SK-N-SH (cell line): ENCODE results near the gene SPSB3. TPM values are rescaled to one million over a fixed set of nuclear protein-coding genes. Genes with fewer than 3 reads are reported as not detected.

Experiments
- CTCF ChIA-PET: fragments of 300-600, 350-600 bp; formaldehyde crosslinking; extraction: SDS; loops from one replicate; lab custom pipeline; 2021; lab: Yijun Ruan, JAX
- POLR2A ChIA-PET: fragments of 350-600 bp; sonication (Branson Sonifier 250); formaldehyde crosslinking; extraction: SDS; loops from one replicate; lab custom pipeline; 2020; ENCODE audit warnings: antibody characterized with exemption, inconsistent platforms; lab: Yijun Ruan, JAX
- DNase-seq: peaks from one replicate; pipeline ENCODE4 v3.0.0; 2012
- H2AFZ ChIP-seq: fragments of 200-600 bp; sonication (generic); 2 replicates; pipeline ENCODE4 v1.8.1; 2016; ENCODE audit warnings: antibody characterized with exemption, mild to moderate bottlenecking, low read depth
- H3F3A ChIP-seq: fragments of 200-600 bp; sonication (generic); replicated peaks from 2 replicates; pipeline ENCODE3; 2016; ENCODE audit warnings: antibody characterized with exemption, mild to moderate bottlenecking; ENCODE audit not compliant: insufficient read depth
- H3K27ac ChIP-seq, 2 experiments: fragments of 200-500 bp in 1 of 2; fragments of 200-600 bp in 1 of 2; sonication (Bioruptor generic) in 1 of 2; sonication (generic), shearing (Covaris generic) in 1 of 2; 2 replicates each; pipeline versions ENCODE4 v1.5.1 to v1.6.1; 2014 to 2016; ENCODE audit warnings: low read depth in 2 of 2, inconsistent platforms in 1 of 2, low read length in 1 of 2, mild to moderate bottlenecking in 1 of 2, mixed read lengths in 1 of 2
- H3K27me3 ChIP-seq: fragments of 200-600 bp; sonication (generic), shearing (Covaris generic); 2 replicates; pipeline ENCODE4 v1.6.1; 2016; ENCODE audit warnings: mixed run types; ENCODE audit not compliant: insufficient read depth
- H3K36me3 ChIP-seq, 2 experiments: fragments of 200-500 bp in 1 of 2; fragments of 200-600 bp in 1 of 2; sonication (Bioruptor generic) in 1 of 2; sonication (generic) in 1 of 2; replicated peaks in 1 of 2; 2 replicates each; pipeline versions ENCODE3 to v1.5.1; 2014 to 2016; ENCODE audit warnings: low read length in 1 of 2, mild to moderate bottlenecking in 1 of 2; ENCODE audit not compliant: insufficient read depth in 2 of 2, control insufficient read depth in 1 of 2
- H3K4me1 ChIP-seq, 2 experiments: fragments of 200-500 bp in 1 of 2; fragments of 200-600 bp in 1 of 2; sonication (Bioruptor generic) in 1 of 2; sonication (generic), shearing (Covaris generic) in 1 of 2; 2 replicates each; pipeline versions ENCODE4 v1.5.1 to v1.6.1; 2014 to 2016; ENCODE audit warnings: low read depth in 1 of 2, low read length in 1 of 2, mixed run types in 1 of 2; ENCODE audit not compliant: insufficient read depth in 2 of 2, control insufficient read depth in 1 of 2
- H3K4me2 ChIP-seq: fragments of 200-600 bp; sonication (generic), shearing (Covaris generic); 2 replicates; pipeline ENCODE4 v1.6.1; 2017; ENCODE audit warnings: mixed run types
- H3K4me3 ChIP-seq, 2 experiments: fragments of 200-500 bp in 1 of 2; fragments of 200-600 bp in 1 of 2; sonication (Bioruptor generic) in 1 of 2; sonication (generic), shearing (Covaris generic) in 1 of 2; 2 replicates each; pipeline versions ENCODE4 v1.5.1 to v1.8.1; 2014 to 2016; ENCODE audit warnings: low read depth in 2 of 2, inconsistent platforms in 1 of 2, low read length in 1 of 2, mild to moderate bottlenecking in 1 of 2, mixed read lengths in 1 of 2, moderate library complexity in 1 of 2
- H3K79me2 ChIP-seq: fragments of 200-600 bp; sonication (generic); 2 replicates; pipeline ENCODE4 v1.8.1; 2017; ENCODE audit warnings: mild to moderate bottlenecking; ENCODE audit not compliant: insufficient read depth
- H3K9ac ChIP-seq: fragments of 200-600 bp; sonication (generic); 2 replicates; pipeline ENCODE4 v1.6.1; 2017; ENCODE audit warnings: mixed run types
- H3K9me2 ChIP-seq: fragments of 200-600 bp; sonication (generic); 2 replicates; pipeline ENCODE4 v1.6.1; 2017; ENCODE audit warnings: mixed run types
- H3K9me3 ChIP-seq: fragments of 200-600 bp; sonication (generic); 2 replicates; pipeline ENCODE4 v1.6.1; 2017; ENCODE audit warnings: mixed run types, mild to moderate bottlenecking, moderate library complexity
- H4K20me1 ChIP-seq: fragments of 200-600 bp; sonication (generic); 2 replicates; pipeline ENCODE4 v1.6.1; 2017; ENCODE audit warnings: mild to moderate bottlenecking, mixed run types; ENCODE audit not compliant: insufficient read depth
- ELF1 ChIP-seq: IDR thresholded peaks from 2 replicates; pipeline ENCODE4 v1.4.0; 2012
- EP300 ChIP-seq, 2 experiments: IDR thresholded peaks; 2 replicates each; pipeline versions ENCODE4 v1.4.0 to v1.6.1; 2012; ENCODE audit warnings: borderline replicate concordance in 1 of 2, low read depth in 1 of 2, low read length in 1 of 2
- EZH2phosphoT487 ChIP-seq: fragments of 200-600 bp; sonication (generic); IDR thresholded peaks from 2 replicates; pipeline ENCODE4 v1.6.1; 2017; ENCODE audit warnings: low read depth, mixed run types, mild to moderate bottlenecking, antibody characterized with exemption, moderate library complexity, borderline replicate concordance
- FOXM1 ChIP-seq: IDR thresholded peaks from 2 replicates; pipeline ENCODE4 v1.4.0; 2012; ENCODE audit warnings: low read depth, mild to moderate bottlenecking
- GATA2 ChIP-seq: sonication (generic); formaldehyde crosslinking; IDR thresholded peaks from 2 replicates; pipeline ENCODE4 v1.5.0; 2020; ENCODE audit warnings: mild to moderate bottlenecking, missing genetic modification reagents
- JUND ChIP-seq: IDR thresholded peaks from 2 replicates; pipeline ENCODE4 v1.4.0; 2012
- MEF2A ChIP-seq: IDR thresholded peaks from 2 replicates; pipeline ENCODE4 v1.4.0; 2012; ENCODE audit warnings: low read depth, borderline replicate concordance
- MXI1 ChIP-seq: IDR thresholded peaks from 2 replicates; pipeline ENCODE4 v1.6.1; 2012; ENCODE audit warnings: mild to moderate bottlenecking, low read depth, low read length, improper control_type of control experiment
- NRF1 ChIP-seq: IDR thresholded peaks from 2 replicates; pipeline ENCODE4 v1.6.1; 2012; ENCODE audit warnings: low read depth, mild to moderate bottlenecking, low read length
- RAD21 ChIP-seq: IDR thresholded peaks from 2 replicates; pipeline ENCODE4 v1.6.1; 2012; ENCODE audit warnings: mild to moderate bottlenecking, low read length
- SIN3A ChIP-seq: IDR thresholded peaks from 2 replicates; pipeline ENCODE4 v1.6.1; 2012; ENCODE audit warnings: low read depth, mild to moderate bottlenecking, low read length, moderate library complexity, borderline replicate concordance
- SMC3 ChIP-seq: IDR thresholded peaks from 2 replicates; pipeline ENCODE4 v1.6.1; 2012; ENCODE audit warnings: low read depth, low read length, improper control_type of control experiment
- TAF1 ChIP-seq: IDR thresholded peaks from 2 replicates; pipeline ENCODE4 v1.6.1; 2012; ENCODE audit warnings: low read depth, mild to moderate bottlenecking, low read length, moderate library complexity, borderline replicate concordance
- TEAD4 ChIP-seq: IDR thresholded peaks from 2 replicates; pipeline ENCODE4 v1.4.0; 2012; ENCODE audit warnings: mild to moderate bottlenecking, borderline replicate concordance; ENCODE audit not compliant: insufficient read depth
- YY1 ChIP-seq: IDR thresholded peaks from 2 replicates; pipeline ENCODE4 v1.4.0; 2012; ENCODE audit warnings: low read depth, mild to moderate bottlenecking
- WGBS: methylation state at CpG from one replicate; pipeline ENCODE4 v1.1.6; 2017; ENCODE audit warnings: low lambda C conversion rate; 5-methylcytosine and 5-hydroxymethylcytosine counted together
- polyA plus RNA-seq, 3 experiments: library from polyadenylated mRNA; depleted of rRNA; stranded (reverse); fragments of >200 nt; gene quantifications; 2 replicates each; pipeline ENCODE4 v1.2.3, GENCODE V29; 2012
- TF ChIP-seq, protein P1 (sequence below): IDR thresholded peaks from 2 replicates; pipeline ENCODE4 v1.4.0; 2012; ENCODE audit warnings: low read depth, borderline replicate concordance
- TF ChIP-seq, protein P2 (sequence below): fragments of 200-600 bp; sonication (generic); IDR thresholded peaks from 2 replicates; pipeline ENCODE4 v1.6.1; 2017; ENCODE audit warnings: antibody characterized with exemption, mild to moderate bottlenecking, moderate library complexity
- TF ChIP-seq, protein P3 (sequence below): IDR thresholded peaks from 2 replicates; pipeline ENCODE4 v1.6.1; 2012; ENCODE audit warnings: mild to moderate bottlenecking, low read depth, low read length, moderate library complexity
- TF ChIP-seq, protein P4 (sequence below): IDR thresholded peaks from 2 replicates; pipeline ENCODE4 v1.4.0; 2012; ENCODE audit warnings: low read depth
- TF ChIP-seq, protein P5 (sequence below): IDR thresholded peaks from 2 replicates; pipeline ENCODE4; 2012

The SPSB3 gene
- polyA plus RNA-seq, 1 of the 3 experiments (the other 2 are of a cell fraction) = 40.6 TPM

DNA sequence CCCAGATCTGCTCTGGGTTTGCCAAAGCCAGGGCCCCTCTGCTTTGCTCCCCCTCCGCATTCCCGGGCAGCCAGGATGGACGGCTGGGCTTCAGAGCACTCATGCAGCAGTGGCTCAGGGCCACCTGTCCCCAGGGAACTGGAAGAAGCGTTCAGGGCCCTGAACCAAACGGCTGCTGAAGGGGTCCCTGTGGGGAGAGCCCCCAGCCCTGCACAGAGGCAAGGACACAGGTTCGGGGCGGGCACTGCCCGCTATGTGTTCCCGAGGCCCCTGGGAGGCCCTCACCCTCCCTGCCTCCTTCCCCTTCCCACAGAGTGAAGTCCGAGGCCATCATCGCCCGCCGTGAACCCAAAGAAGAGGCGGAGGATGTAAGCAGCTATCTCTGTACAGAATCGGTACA lies 21.5 kb downstream of the SPSB3 start:
- CTCF ChIA-PET = interaction anchor here (0.9 to 1.0 kb wide), 2 partner anchors 13 to 35 kb away, joined by 3 read pairs; no protein-coding TSS in a partner anchor
- no peak overlapping the region for H3K9ac ChIP-seq
- POLR2A ChIA-PET = no interaction called here
- H3K4me2 ChIP-seq = no peak overlapping the region
- H3K9me3 ChIP-seq = no peaks in the 10 kb centered on the region
- WGBS = 88% methylated on average over 9 of the region's 15 CpGs
- no peaks in the 10 kb centered on the region for H4K20me1 ChIP-seq
- no peaks in the 10 kb centered on the region for H3K27me3 ChIP-seq
- no peaks in the 10 kb centered on the region for H3K4me1 ChIP-seq
- no peaks in the 10 kb centered on the region for H3K9me2 ChIP-seq
- TF ChIP-seq MXI1 (no peak), ELF1 (no peak), SIN3A (no peak), FOXM1 (no peak), EZH2phosphoT487 (no peak), MEF2A (no peak), JUND (no peak), TEAD4 (no peak), TAF1 (no peak), EP300 (IDR thresholded peaks at IDR 0.05; ENCODE audit: borderline replicate concordance in 1 of 2, low read depth in 1 of 2, low read length in 1 of 2) (no peak), NRF1 (no peak), YY1 (no peak), RAD21 (no peak), GATA2 (CRISPR knock-in tag) (no peak), SMC3 (no peak)
- TF ChIP-seq, protein P1, sequence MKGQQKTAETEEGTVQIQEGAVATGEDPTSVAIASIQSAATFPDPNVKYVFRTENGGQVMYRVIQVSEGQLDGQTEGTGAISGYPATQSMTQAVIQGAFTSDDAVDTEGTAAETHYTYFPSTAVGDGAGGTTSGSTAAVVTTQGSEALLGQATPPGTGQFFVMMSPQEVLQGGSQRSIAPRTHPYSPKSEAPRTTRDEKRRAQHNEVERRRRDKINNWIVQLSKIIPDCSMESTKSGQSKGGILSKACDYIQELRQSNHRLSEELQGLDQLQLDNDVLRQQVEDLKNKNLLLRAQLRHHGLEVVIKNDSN = no peak
- TF ChIP-seq, protein P2, sequence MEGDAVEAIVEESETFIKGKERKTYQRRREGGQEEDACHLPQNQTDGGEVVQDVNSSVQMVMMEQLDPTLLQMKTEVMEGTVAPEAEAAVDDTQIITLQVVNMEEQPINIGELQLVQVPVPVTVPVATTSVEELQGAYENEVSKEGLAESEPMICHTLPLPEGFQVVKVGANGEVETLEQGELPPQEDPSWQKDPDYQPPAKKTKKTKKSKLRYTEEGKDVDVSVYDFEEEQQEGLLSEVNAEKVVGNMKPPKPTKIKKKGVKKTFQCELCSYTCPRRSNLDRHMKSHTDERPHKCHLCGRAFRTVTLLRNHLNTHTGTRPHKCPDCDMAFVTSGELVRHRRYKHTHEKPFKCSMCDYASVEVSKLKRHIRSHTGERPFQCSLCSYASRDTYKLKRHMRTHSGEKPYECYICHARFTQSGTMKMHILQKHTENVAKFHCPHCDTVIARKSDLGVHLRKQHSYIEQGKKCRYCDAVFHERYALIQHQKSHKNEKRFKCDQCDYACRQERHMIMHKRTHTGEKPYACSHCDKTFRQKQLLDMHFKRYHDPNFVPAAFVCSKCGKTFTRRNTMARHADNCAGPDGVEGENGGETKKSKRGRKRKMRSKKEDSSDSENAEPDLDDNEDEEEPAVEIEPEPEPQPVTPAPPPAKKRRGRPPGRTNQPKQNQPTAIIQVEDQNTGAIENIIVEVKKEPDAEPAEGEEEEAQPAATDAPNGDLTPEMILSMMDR = no peak
- TF ChIP-seq, protein P3, sequence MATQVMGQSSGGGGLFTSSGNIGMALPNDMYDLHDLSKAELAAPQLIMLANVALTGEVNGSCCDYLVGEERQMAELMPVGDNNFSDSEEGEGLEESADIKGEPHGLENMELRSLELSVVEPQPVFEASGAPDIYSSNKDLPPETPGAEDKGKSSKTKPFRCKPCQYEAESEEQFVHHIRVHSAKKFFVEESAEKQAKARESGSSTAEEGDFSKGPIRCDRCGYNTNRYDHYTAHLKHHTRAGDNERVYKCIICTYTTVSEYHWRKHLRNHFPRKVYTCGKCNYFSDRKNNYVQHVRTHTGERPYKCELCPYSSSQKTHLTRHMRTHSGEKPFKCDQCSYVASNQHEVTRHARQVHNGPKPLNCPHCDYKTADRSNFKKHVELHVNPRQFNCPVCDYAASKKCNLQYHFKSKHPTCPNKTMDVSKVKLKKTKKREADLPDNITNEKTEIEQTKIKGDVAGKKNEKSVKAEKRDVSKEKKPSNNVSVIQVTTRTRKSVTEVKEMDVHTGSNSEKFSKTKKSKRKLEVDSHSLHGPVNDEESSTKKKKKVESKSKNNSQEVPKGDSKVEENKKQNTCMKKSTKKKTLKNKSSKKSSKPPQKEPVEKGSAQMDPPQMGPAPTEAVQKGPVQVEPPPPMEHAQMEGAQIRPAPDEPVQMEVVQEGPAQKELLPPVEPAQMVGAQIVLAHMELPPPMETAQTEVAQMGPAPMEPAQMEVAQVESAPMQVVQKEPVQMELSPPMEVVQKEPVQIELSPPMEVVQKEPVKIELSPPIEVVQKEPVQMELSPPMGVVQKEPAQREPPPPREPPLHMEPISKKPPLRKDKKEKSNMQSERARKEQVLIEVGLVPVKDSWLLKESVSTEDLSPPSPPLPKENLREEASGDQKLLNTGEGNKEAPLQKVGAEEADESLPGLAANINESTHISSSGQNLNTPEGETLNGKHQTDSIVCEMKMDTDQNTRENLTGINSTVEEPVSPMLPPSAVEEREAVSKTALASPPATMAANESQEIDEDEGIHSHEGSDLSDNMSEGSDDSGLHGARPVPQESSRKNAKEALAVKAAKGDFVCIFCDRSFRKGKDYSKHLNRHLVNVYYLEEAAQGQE = no peak
- TF ChIP-seq, protein P4, sequence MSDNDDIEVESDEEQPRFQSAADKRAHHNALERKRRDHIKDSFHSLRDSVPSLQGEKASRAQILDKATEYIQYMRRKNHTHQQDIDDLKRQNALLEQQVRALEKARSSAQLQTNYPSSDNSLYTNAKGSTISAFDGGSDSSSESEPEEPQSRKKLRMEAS = no peak
- TF ChIP-seq, protein P5, sequence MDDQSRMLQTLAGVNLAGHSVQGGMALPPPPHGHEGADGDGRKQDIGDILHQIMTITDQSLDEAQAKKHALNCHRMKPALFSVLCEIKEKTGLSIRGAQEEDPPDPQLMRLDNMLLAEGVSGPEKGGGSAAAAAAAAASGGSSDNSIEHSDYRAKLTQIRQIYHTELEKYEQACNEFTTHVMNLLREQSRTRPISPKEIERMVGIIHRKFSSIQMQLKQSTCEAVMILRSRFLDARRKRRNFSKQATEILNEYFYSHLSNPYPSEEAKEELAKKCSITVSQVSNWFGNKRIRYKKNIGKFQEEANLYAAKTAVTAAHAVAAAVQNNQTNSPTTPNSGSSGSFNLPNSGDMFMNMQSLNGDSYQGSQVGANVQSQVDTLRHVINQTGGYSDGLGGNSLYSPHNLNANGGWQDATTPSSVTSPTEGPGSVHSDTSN = no peak
- H3K79me2 ChIP-seq = no peaks in the 10 kb centered on the region
- no peak overlapping the region for H3K4me3 ChIP-seq
- no peak overlapping the region for H3K27ac ChIP-seq
- H3K36me3 ChIP-seq = peaks cover 0 to 58% of the 10 kb centered on the region in 2 experiments
- DNase-seq = no peak
- no peak overlapping the region for H2AFZ ChIP-seq
- no peaks in the 10 kb centered on the region for H3F3A ChIP-seq
